ENCODE data around the gene RAB6B.

The RAB6B gene

DNA sequence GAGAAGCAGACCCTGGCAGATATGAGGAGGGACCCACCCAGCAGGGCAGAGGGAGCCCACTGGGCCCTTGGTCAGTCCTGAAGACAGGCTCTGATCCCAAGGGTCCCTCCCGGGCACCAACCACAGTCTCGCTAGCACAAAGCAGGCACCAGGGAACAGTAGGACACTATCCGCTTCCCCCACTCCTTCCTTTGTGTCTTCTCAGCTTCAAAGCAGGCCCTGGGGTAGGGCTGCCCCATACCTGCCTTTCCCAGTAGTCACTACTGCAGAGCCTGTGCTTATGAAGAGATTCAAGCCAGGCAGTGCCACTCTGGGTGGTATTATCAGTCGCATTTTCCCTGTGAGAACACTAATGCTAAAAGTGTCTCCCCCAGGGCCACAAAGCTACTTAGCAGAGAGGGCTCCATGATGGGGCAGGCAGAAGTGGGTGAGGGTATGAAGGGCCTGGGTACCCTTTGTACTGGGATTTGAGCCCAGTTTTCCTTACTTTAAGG, 57.3 kb downstream of the RAB6B start:
- H3K4me3 ChIP-seq (ENCODE audit: low read depth, low read length): no peak overlapping the region
- DNase-seq (ENCODE audit: low read depth): no peak
- TF ChIP-seq, protein P1, sequence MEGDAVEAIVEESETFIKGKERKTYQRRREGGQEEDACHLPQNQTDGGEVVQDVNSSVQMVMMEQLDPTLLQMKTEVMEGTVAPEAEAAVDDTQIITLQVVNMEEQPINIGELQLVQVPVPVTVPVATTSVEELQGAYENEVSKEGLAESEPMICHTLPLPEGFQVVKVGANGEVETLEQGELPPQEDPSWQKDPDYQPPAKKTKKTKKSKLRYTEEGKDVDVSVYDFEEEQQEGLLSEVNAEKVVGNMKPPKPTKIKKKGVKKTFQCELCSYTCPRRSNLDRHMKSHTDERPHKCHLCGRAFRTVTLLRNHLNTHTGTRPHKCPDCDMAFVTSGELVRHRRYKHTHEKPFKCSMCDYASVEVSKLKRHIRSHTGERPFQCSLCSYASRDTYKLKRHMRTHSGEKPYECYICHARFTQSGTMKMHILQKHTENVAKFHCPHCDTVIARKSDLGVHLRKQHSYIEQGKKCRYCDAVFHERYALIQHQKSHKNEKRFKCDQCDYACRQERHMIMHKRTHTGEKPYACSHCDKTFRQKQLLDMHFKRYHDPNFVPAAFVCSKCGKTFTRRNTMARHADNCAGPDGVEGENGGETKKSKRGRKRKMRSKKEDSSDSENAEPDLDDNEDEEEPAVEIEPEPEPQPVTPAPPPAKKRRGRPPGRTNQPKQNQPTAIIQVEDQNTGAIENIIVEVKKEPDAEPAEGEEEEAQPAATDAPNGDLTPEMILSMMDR (IDR thresholded peaks at IDR 0.05; ENCODE audit: low read depth, low read length, missing control alignments): no peak

- TF ChIP-seq, protein P1 (IDR thresholded peaks at IDR 0.05; ENCODE audit: low read depth, low read length, missing control alignments): no peak
- no peak for DNase-seq (ENCODE audit: low read depth)
- H3K4me3 ChIP-seq (ENCODE audit: low read depth, low read length): no peak overlapping the region
These were observed 58.0 kb downstream of the RAB6B start for GRCh38 chr3:133837487-133838295.

- TF ChIP-seq, protein P1 (IDR thresholded peaks at IDR 0.05; ENCODE audit: low read depth, low read length, missing control alignments): no peak
- no peak for DNase-seq (ENCODE audit: low read depth)
- H3K4me3 ChIP-seq (ENCODE audit: low read depth, low read length): no peak overlapping the region
These were observed 59.1 kb downstream of the RAB6B start for GRCh38 chr3:133836497-133837158.

- H3K4me3 ChIP-seq (ENCODE audit: low read depth, low read length): no peak overlapping the region
- TF ChIP-seq, protein P1 (IDR thresholded peaks at IDR 0.05; ENCODE audit: low read depth, low read length, missing control alignments): no peak
- DNase-seq (ENCODE audit: low read depth): no peak
These were observed 59.7 kb downstream of the RAB6B start for GRCh38 chr3:133835961-133836360.

DNA sequence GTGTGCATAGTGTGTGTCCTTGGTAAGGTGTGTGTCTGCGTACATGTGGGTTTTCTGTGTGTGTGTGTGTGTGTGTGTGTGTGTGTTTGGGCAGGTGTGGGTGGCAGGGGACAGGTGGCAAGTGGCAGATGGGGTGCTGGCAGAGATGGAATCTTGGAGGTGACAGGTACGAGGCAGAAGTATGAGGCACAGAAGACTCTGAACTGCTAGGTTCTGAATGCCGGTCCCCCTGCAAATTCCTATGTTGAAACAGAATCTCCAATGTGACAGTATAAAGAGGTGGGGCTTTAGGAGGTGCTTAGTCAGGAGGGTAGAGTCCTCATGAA, 60.3 kb downstream of the RAB6B start:
- TF ChIP-seq, protein P1 (IDR thresholded peaks at IDR 0.05; ENCODE audit: low read depth, low read length, missing control alignments): no peak

DNA sequence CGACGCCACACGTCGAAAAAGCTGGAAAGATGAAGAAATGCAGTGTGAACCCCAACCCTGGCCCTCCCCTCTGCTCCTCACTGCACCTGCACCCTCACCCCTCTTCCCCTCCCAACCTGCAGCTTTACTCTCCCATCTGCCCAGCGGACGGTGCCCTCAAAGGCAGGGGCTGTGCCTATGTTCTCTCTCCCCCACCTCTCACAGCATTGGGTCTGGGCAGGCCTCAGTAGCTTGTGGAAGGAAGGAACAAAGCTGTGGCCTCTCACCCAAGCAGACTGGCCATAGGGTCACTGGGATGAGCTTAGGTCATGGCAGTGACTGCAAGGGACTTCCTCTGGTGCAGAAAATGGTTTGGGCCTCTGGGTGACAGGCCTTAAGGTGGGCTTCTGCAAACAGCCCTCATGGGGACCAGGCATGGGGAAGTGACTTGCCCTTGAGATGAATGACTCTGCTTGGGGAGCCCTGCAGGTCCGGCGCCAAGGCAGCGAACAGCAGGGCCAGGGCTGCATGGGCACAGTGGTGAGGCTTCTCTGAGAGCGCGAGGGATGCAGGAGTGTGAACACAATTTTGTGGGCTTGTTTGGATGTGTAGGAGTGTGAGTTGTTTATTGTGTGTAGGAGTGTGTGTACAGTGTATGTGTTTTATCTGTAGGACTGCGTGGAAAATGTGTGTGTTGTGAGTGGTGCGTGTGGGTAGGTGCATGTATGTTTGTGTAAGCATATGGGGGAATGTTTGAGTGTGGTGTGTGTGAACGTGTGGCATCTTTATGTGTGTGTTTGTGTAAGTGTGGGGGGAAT, 60.9 kb downstream of the RAB6B start:
- no peak overlapping the region for H3K4me3 ChIP-seq (ENCODE audit: low read depth, low read length)
- TF ChIP-seq, protein P1 (IDR thresholded peaks at IDR 0.05; ENCODE audit: low read depth, low read length, missing control alignments): no peak
- DNase-seq (ENCODE audit: low read depth): no peak

More for the DNA sequence above, 60.3 kb downstream of the RAB6B start:
- DNase-seq (ENCODE audit: low read depth): no peak
- H3K4me3 ChIP-seq (ENCODE audit: low read depth, low read length): no peak overlapping the region
